ENCODE measurements around the gene ZMAT5. TPM values are rescaled to one million over a fixed set of nuclear protein-coding genes. Genes with fewer than 3 reads are reported as not detected.
A peak's percentile ranks its signal among the peaks of the same experiment; 100 is the strongest.

The ZMAT5 gene
- total and polyA plus RNA-seq, 2 of the 13 experiments (the other 11 are each of a cell fraction or from before 2014, with no cell fraction given): 20.7 to 27.8 TPM

DNA sequence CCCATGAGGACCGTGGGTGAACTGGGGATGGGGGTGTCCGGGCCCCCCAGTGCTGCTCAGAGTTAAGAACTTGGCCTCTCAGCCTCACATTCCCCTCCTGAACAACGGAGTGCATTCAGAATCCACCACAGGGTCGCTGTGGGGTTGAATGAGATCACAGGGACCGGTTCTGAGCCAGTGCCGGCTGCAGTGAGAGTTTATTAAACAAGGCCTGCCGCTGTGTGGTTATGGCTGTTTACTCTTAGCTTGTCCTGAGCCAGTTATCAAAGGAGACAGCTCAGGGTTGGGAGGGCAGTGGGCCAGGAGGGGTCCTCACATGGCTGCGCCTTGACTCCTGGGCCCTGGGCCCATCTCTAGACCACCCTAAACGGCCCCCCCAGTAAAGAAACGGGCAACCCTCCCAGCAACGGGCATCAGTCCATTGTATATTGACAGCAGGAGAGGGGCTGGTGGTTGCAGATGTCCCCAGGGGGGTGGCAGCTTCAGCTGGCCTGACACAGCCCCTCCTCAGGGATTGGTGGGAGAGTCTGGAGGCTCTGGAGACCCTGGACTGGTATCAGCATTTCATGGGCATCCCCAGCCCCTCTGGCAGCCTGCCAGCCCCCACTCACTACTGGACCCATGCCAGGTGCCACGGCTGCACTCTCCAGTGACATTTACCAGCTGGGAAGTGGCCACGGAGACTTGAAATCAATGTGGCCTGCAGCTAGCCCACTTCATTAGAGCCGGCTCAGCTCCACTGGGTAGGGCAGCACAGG lies 62.1 kb downstream of the ZMAT5 start (continued):
- TF ChIP-seq ISL2 (CRISPR knock-in tag; IDR thresholded peaks at IDR 0.05): no peak
- TF ChIP-seq MAFK (conservative IDR thresholded peaks at IDR 0.05 in 1 of 2, IDR thresholded peaks at IDR 0.05 in 1 of 2; ENCODE audit: low read length in 2 of 2): no peak
- TF ChIP-seq, protein P1, sequence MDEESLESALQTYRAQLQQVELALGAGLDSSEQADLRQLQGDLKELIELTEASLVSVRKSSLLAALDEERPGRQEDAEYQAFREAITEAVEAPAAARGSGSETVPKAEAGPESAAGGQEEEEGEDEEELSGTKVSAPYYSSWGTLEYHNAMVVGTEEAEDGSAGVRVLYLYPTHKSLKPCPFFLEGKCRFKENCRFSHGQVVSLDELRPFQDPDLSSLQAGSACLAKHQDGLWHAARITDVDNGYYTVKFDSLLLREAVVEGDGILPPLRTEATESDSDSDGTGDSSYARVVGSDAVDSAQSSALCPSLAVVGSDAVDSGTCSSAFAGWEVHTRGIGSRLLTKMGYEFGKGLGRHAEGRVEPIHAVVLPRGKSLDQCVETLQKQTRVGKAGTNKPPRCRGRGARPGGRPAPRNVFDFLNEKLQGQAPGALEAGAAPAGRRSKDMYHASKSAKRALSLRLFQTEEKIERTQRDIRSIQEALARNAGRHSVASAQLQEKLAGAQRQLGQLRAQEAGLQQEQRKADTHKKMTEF (CRISPR knock-in tag; IDR thresholded peaks at IDR 0.05): no peak
- no peak for TF ChIP-seq SIX4 (CRISPR knock-in tag; IDR thresholded peaks at IDR 0.05)
- TF ChIP-seq YY1 (IDR thresholded peaks at IDR 0.05; ENCODE audit: insufficient read depth, insufficient replicate concordance, low read depth, low read length): no peak
- TF ChIP-seq GTF3A (CRISPR knock-in tag; conservative IDR thresholded peaks at IDR 0.05): no peak
- TF ChIP-seq NBN (conservative IDR thresholded peaks at IDR 0.05): no peak
- TF ChIP-seq ZNF20 (CRISPR knock-in tag; IDR thresholded peaks at IDR 0.05): no peak
- TF ChIP-seq HIVEP1 (CRISPR knock-in tag; IDR thresholded peaks at IDR 0.05): no peak
- TF ChIP-seq ZNF816 (CRISPR knock-in tag; IDR thresholded peaks at IDR 0.05; ENCODE audit: borderline replicate concordance): no peak
- TF ChIP-seq SALL2 (CRISPR knock-in tag; IDR thresholded peaks at IDR 0.05): no peak
- TF ChIP-seq, protein P2, sequence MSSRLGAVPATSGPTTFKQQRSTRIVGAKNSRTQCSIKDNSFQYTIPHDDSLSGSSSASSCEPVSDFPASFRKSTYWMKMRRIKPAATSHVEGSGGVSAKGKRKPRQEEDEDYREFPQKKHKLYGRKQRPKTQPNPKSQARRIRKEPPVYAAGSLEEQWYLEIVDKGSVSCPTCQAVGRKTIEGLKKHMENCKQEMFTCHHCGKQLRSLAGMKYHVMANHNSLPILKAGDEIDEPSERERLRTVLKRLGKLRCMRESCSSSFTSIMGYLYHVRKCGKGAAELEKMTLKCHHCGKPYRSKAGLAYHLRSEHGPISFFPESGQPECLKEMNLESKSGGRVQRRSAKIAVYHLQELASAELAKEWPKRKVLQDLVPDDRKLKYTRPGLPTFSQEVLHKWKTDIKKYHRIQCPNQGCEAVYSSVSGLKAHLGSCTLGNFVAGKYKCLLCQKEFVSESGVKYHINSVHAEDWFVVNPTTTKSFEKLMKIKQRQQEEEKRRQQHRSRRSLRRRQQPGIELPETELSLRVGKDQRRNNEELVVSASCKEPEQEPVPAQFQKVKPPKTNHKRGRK (CRISPR knock-in tag; IDR thresholded peaks at IDR 0.05): no peak
- TF ChIP-seq CHD2 (IDR thresholded peaks at IDR 0.05; ENCODE audit: low read depth, low read length): no peak
- no peak for TF ChIP-seq CBX1 (IDR thresholded peaks at IDR 0.05; ENCODE audit: low read depth)
- TF ChIP-seq, protein P3, sequence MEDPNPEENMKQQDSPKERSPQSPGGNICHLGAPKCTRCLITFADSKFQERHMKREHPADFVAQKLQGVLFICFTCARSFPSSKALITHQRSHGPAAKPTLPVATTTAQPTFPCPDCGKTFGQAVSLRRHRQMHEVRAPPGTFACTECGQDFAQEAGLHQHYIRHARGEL (CRISPR knock-in tag; IDR thresholded peaks at IDR 0.05): no peak
- TF ChIP-seq, protein P4, sequence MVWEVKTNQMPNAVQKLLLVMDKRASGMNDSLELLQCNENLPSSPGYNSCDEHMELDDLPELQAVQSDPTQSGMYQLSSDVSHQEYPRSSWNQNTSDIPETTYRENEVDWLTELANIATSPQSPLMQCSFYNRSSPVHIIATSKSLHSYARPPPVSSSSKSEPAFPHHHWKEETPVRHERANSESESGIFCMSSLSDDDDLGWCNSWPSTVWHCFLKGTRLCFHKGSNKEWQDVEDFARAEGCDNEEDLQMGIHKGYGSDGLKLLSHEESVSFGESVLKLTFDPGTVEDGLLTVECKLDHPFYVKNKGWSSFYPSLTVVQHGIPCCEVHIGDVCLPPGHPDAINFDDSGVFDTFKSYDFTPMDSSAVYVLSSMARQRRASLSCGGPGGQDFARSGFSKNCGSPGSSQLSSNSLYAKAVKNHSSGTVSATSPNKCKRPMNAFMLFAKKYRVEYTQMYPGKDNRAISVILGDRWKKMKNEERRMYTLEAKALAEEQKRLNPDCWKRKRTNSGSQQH (CRISPR knock-in tag; IDR thresholded peaks at IDR 0.05; ENCODE audit: low read depth): no peak
- TF ChIP-seq, protein P5, sequence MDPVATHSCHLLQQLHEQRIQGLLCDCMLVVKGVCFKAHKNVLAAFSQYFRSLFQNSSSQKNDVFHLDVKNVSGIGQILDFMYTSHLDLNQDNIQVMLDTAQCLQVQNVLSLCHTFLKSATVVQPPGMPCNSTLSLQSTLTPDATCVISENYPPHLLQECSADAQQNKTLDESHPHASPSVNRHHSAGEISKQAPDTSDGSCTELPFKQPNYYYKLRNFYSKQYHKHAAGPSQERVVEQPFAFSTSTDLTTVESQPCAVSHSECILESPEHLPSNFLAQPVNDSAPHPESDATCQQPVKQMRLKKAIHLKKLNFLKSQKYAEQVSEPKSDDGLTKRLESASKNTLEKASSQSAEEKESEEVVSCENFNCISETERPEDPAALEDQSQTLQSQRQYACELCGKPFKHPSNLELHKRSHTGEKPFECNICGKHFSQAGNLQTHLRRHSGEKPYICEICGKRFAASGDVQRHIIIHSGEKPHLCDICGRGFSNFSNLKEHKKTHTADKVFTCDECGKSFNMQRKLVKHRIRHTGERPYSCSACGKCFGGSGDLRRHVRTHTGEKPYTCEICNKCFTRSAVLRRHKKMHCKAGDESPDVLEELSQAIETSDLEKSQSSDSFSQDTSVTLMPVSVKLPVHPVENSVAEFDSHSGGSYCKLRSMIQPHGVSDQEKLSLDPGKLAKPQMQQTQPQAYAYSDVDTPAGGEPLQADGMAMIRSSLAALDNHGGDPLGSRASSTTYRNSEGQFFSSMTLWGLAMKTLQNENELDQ (CRISPR knock-in tag; IDR thresholded peaks at IDR 0.05; ENCODE audit: borderline replicate concordance): no peak
- TF ChIP-seq, protein P6, sequence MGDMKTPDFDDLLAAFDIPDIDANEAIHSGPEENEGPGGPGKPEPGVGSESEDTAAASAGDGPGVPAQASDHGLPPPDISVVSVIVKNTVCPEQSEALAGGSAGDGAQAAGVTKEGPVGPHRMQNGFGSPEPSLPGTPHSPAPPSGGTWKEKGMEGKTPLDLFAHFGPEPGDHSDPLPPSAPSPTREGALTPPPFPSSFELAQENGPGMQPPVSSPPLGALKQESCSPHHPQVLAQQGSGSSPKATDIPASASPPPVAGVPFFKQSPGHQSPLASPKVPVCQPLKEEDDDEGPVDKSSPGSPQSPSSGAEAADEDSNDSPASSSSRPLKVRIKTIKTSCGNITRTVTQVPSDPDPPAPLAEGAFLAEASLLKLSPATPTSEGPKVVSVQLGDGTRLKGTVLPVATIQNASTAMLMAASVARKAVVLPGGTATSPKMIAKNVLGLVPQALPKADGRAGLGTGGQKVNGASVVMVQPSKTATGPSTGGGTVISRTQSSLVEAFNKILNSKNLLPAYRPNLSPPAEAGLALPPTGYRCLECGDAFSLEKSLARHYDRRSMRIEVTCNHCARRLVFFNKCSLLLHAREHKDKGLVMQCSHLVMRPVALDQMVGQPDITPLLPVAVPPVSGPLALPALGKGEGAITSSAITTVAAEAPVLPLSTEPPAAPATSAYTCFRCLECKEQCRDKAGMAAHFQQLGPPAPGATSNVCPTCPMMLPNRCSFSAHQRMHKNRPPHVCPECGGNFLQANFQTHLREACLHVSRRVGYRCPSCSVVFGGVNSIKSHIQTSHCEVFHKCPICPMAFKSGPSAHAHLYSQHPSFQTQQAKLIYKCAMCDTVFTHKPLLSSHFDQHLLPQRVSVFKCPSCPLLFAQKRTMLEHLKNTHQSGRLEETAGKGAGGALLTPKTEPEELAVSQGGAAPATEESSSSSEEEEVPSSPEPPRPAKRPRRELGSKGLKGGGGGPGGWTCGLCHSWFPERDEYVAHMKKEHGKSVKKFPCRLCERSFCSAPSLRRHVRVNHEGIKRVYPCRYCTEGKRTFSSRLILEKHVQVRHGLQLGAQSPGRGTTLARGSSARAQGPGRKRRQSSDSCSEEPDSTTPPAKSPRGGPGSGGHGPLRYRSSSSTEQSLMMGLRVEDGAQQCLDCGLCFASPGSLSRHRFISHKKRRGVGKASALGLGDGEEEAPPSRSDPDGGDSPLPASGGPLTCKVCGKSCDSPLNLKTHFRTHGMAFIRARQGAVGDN (CRISPR knock-in tag; IDR thresholded peaks at IDR 0.05): peak; percentile 19; the same call in 1 of the 2 replicates
